GM19438 (cell line): ENCODE data around the gene DIRAS1.
"Not testable (repeated sequence)": the region's sequence is repeated elsewhere in the genome, so short reads cannot be mapped to it uniquely, and the experiment has no call there.

Experiments used
- ATAC-seq: cut with Tn5 transposase; IDR thresholded peaks from one replicate; pipeline ENCODE4 v1.9.1; 2021; ENCODE audit warnings: low read depth; ENCODE audit not compliant: unreplicated experiment

Gene DIRAS1

DNA sequence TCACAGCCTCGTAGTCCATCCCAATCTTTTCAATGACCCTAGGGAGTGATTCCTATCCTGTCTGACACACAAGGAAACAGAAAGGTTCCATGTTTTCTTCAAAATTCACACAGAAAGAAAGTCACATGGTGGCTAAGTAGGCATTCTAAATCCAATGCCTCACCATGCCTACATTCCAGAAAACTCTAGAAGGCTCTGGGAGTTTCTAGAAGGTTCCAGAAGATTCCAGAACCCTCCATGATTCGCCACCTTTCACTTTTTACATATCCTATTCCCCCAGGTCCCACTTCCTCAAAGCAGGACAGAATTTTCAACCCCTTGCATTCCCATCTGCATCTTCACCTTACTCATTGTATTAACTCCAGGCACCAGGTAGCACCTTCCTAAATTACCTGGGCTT, 41.7 kb downstream of the DIRAS1 start:
- no peak for ATAC-seq

DNA sequence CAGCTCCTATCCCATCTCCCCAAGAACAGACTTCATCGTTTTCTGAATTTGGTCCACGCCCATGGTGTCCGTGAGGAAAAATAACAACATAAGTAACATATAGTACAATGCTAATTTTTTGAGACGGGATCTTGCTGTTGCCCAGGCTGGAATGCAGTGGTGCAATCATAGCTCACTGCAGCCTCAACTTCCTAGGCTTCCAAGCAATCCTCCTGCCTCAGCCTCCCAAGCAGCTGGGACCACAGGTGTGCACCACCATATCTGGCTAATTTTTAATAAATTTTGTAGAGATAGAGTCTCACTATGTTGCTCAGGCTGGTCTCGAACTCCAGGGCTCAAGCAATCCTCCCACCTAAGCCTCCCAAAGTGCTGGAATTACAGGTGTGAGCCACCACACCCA, 42.2 kb downstream of the DIRAS1 start:
- ATAC-seq: not testable (repeated sequence)

GRCh38 chr19:2678044-2678671, 43.0 kb downstream of the DIRAS1 start:
- no peak for ATAC-seq

- no peak for ATAC-seq
Measured at GRCh38 chr19:2676823-2677222, 44.3 kb downstream of the DIRAS1 start.

- no peak for ATAC-seq
Measured at GRCh38 chr19:2675892-2676291, 45.3 kb downstream of the DIRAS1 start.

GRCh38 chr19:2670217-2670616, 51.0 kb downstream of the DIRAS1 start:
- ATAC-seq: no peak

- no peak for ATAC-seq
Measured at GRCh38 chr19:2668175-2668763, 52.9 kb downstream of the DIRAS1 start.

- ATAC-seq: not testable (repeated sequence)
Measured at GRCh38 chr19:2667349-2667748, 53.8 kb downstream of the DIRAS1 start.

- no peak for ATAC-seq
Measured at GRCh38 chr19:2666344-2666994, 54.7 kb downstream of the DIRAS1 start.

DNA sequence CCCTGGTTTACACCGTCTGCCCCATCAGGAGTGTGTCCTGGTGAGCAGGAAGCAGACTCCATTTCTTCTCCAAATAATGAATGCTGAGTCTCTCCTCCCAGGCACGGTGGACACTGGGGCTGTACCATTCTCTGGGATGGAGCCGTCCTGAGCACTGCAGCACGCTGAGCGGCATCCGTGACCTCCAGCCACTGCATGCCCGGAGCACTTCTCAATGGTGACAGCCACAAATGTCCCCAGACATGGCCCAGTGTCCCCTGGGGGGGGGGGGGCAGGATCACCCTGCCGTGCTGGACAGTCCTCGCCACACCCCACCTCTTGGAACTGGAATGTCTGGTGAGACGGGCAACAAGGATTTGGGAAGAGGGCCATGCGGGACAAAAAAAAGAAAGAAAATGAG, 56.1 kb downstream of the DIRAS1 start:
- ATAC-seq: no peak
